Upper lobe of right lung (tissue), 1 donor: Measurements from ENCODE around the gene TANGO2. TPM values are rescaled to one million over a fixed set of nuclear protein-coding genes. Genes with fewer than 3 reads are reported as not detected.

Experiments
- ATAC-seq: fragments of 200-7000 bp; cut with Tn5 transposase; one replicate; pipeline ENCODE4 v1.9.1; 2020; ENCODE audit warnings: mild to moderate bottlenecking, moderate library complexity
- DNase-seq: peaks from one replicate; pipeline ENCODE4 v3.0.0-alpha.2; 2020
- H3K27ac ChIP-seq: fragments of 200-600 bp; one replicate; pipeline ENCODE4 v1.8.0; 2022
- H3K27me3 ChIP-seq: fragments of 200-600 bp; one replicate; pipeline ENCODE4 v1.8.0; 2022; ENCODE audit warnings: mild to moderate bottlenecking
- H3K36me3 ChIP-seq: fragments of 200-600 bp; one replicate; pipeline ENCODE4 v1.8.0; 2022
- H3K4me1 ChIP-seq: fragments of 200-600 bp; one replicate; pipeline ENCODE4 v1.8.0; 2022
- H3K4me3 ChIP-seq: fragments of 200-600 bp; one replicate; pipeline ENCODE4 v1.8.0; 2022; ENCODE audit warnings: mild to moderate bottlenecking
- H3K9me3 ChIP-seq: fragments of 200-600 bp; one replicate; pipeline ENCODE4 v1.8.0; 2022
- CTCF ChIP-seq: fragments of 200-600 bp; IDR thresholded peaks from one replicate; pipeline ENCODE4 v1.8.0; 2022; ENCODE audit warnings: antibody characterized with exemption
- intact Hi-C: fragments of 100-400 bp; cut with DNase I; formaldehyde crosslinking; loops from one replicate; pipeline ENCODE4 v1.11.0; 2022
- total RNA-seq: library from RNA; stranded (reverse); fragmentation: NEBNext Ultra II Directional; extraction: Animal tissue kit (Norgen Biotek cat#: 25700); gene quantifications from one replicate; pipeline ENCODE4 v1.2.1, GENCODE V29; 2021
- donor health status: DM: no; HTN: yes; CAD: no; lungs with severe emphysema.

The TANGO2 gene
- total RNA-seq, 1 donor from 2014 or later: 37.8 TPM

- ATAC-seq: no peak
- DNase-seq: no peak
- intact Hi-C loops: loop anchor here (2.0 kb wide), 1 partner anchor 41 kb away; no protein-coding TSS in a partner anchor
- no peaks in the 10 kb centered on the region for H3K9me3 ChIP-seq
- H3K27me3 ChIP-seq: no peaks in the 10 kb centered on the region
- H3K36me3 ChIP-seq: no peaks in the 10 kb centered on the region
- TF ChIP-seq CTCF: no peak
- no peak overlapping the region for H3K4me3 ChIP-seq
- peaks cover 9% of the 10 kb centered on the region for H3K4me1 ChIP-seq
- no peak overlapping the region for H3K27ac ChIP-seq
Measured at GRCh38 chr22:20011123-20011992, 9.6 kb upstream of the TANGO2 start.

DNA sequence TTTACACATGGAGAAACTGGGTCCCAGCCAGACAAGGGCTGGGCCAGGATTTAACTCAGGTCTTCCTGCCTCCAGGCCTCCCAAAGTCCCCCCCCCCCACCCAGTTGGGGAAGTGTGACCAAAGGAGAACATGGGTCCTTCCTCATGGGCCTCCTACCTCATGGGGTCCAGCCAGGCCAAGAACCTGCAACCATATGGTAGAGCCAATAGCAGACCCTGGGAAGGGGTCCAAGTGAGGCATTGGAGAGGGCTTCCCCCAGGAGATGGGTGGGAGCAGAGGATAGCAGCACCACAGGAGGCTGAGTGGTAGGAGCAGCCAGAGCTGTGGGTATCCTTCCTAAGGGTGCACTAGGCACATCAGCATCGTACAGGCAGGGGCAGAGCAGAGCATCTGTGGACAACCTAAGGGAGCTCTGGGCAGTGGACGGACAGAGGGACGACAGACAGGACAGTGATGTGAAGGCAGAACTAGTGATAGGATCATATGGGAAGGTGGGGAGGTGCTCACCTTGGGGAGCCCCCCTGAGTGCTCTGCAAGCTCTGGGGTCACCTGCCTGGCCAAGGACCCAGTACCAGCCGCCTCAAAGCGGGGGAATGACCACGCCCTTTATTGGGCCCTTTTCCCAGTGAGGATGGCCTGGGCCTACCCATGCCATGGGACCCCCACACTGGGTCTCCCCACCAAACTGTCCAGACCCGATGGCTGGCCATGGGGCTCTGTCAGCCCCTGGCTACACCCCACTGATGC, 8.7 kb upstream of the TANGO2 start:
- Histone ChIP-seq H3K36me3 (no peaks in the 10 kb centered on the region), H3K4me1 (peaks cover 11% of the 10 kb centered on the region), H3K4me3 (no peak overlapping the region), H3K9me3 (no peaks in the 10 kb centered on the region), H3K27ac (no peak overlapping the region), H3K27me3 (no peaks in the 10 kb centered on the region)
- intact Hi-C loops: loop anchor here (2.0 kb wide), 1 partner anchor 41 kb away; no protein-coding TSS in a partner anchor
- no peak for TF ChIP-seq CTCF
- DNase-seq (no peak), ATAC-seq (no peak)

- H3K27ac ChIP-seq: no peak overlapping the region
- no peak for TF ChIP-seq CTCF
- intact Hi-C loops: no loop called here
- H3K4me3 ChIP-seq: no peak overlapping the region
- H3K9me3 ChIP-seq: no peaks in the 10 kb centered on the region
- ATAC-seq (no peak), DNase-seq (no peak)
- no peaks in the 10 kb centered on the region for H3K36me3 ChIP-seq
- peaks cover 14% of the 10 kb centered on the region for H3K4me1 ChIP-seq
- H3K27me3 ChIP-seq: no peaks in the 10 kb centered on the region
Measured at GRCh38 chr22:20012741-20013331, 8.1 kb upstream of the TANGO2 start.

DNA sequence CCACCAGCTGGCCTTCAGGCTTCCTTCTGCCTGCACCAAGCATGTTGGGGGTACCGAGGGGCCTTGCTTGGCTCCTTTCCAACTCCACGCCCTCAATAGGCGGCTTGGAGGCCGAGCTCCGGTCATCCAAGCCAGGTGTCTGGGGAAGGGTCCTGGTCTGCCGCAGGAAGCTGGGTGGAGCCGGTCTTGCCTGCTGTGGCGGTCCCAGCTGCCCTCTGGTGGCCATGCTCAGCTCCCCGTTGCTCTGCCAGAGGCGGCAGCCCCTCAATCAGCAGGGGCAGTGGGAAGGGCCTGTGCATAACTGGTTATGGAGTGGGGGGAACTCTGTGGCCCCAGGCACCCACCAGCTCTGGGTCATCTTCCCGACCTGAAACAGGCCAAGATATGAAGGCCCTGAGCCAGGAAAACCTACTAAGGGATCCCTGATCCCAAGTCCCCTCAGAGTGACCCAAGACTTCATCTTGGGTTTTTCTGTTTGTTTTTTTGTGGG, 7.5 kb upstream of the TANGO2 start:
- peak; percentile 79 for TF ChIP-seq CTCF
- peak; percentile 37 for ATAC-seq
- no peaks in the 10 kb centered on the region for H3K9me3 ChIP-seq

DNA sequence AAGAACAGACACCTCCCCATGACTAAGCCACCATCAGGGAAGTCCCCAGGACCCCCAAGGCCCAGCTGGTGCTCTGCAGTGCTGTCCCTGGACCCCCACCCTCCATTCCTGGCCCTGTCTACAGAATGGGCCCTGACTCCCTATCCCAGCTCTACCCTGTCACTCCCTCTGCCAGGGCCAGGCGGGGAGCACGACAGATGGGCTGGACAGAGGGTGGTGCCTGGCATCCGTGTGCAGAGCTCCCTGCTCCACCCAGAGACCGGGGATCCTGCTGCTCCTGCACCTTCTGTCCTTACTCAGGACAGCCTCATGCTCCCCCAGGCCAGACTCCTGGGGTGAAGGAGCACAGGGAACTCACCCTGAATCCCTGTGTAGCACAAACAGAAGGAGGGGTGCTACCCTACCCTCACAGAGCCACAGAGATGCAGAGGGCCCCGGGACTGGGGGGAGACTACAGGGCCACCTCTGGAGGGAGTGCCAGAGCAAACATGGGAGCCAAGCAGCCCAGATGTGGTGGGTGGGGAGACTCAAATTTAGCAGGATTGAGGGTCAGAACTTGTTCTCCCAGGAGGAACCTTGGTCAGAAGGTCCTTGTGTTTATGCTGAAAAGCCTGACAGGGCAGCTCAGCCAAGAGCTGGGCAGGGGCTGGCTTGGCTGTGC, 6.3 kb upstream of the TANGO2 start:
- H3K36me3 ChIP-seq: no peaks in the 10 kb centered on the region
- H3K27ac ChIP-seq: no peak overlapping the region
- TF ChIP-seq CTCF: no peak
- DNase-seq (no peak), ATAC-seq (no peak)
- H3K4me3 ChIP-seq: no peak overlapping the region
- no peaks in the 10 kb centered on the region for H3K9me3 ChIP-seq
- H3K27me3 ChIP-seq: no peaks in the 10 kb centered on the region
- intact Hi-C loops: no loop called here
- peaks cover 14% of the 10 kb centered on the region for H3K4me1 ChIP-seq

More for the DNA sequence above, 7.5 kb upstream of the TANGO2 start:
- Histone ChIP-seq H3K4me1 (peaks cover 14% of the 10 kb centered on the region), H3K36me3 (no peaks in the 10 kb centered on the region), H3K27ac (no peak overlapping the region), H3K27me3 (no peaks in the 10 kb centered on the region), H3K4me3 (no peak overlapping the region)
- intact Hi-C loops: no loop called here
- DNase-seq: peak; percentile 82
